SIG-M5 (cell line): Measurements from ENCODE around the gene LST1.

Experiments
- DNase-seq: peaks from one replicate; lab custom pipeline; 2025; lab: John Stamatoyannopoulos, UW

The LST1 gene

GRCh38 chr6:31559958-31560696, 25.9 kb upstream of the LST1 start:
- DNase-seq = peak; percentile 47

GRCh38 chr6:31560697-31561058, 25.4 kb upstream of the LST1 start:
- DNase-seq = no peak

- no peak for DNase-seq
Measured at GRCh38 chr6:31567531-31568370, 18.3 kb upstream of the LST1 start.

GRCh38 chr6:31568537-31568961, 17.5 kb upstream of the LST1 start:
- DNase-seq = no peak

GRCh38 chr6:31569861-31570536, 16.1 kb upstream of the LST1 start:
- DNase-seq = no peak

- DNase-seq = no peak
Measured at GRCh38 chr6:31572041-31572911, 13.8 kb upstream of the LST1 start, which contains the start of gene LTA. TSS of gene LTA (plus strand) at chr6:31572289. CDS start at chr6:31572743, 454 bp downstream.

- DNase-seq = no peak
Measured at GRCh38 chr6:31573239-31574105, 12.6 kb upstream of the LST1 start.

GRCh38 chr6:31574106-31575061, 11.7 kb upstream of the LST1 start:
- no peak for DNase-seq

GRCh38 chr6:31575335-31575901, 10.7 kb upstream of the LST1 start, which contains the start of gene TNF:
TSS of gene TNF (plus strand) at chr6:31575565. CDS start at chr6:31575742, 177 bp downstream.
- peak; percentile 53 for DNase-seq

- DNase-seq = no peak
Measured at GRCh38 chr6:31575952-31576685, 10.0 kb upstream of the LST1 start.

- no peak for DNase-seq
Measured at GRCh38 chr6:31576897-31577578, 9.0 kb upstream of the LST1 start.

GRCh38 chr6:31577579-31577966, 8.5 kb upstream of the LST1 start:
- no peak for DNase-seq

GRCh38 chr6:31578184-31579118, 7.6 kb upstream of the LST1 start:
- DNase-seq = no peak

- DNase-seq = no peak
Measured at GRCh38 chr6:31579119-31579505, 7.0 kb upstream of the LST1 start.

- DNase-seq = no peak
Measured at GRCh38 chr6:31579546-31580437, 6.3 kb upstream of the LST1 start.

GRCh38 chr6:31580438-31580740, 5.7 kb upstream of the LST1 start:
- no peak for DNase-seq
